Peyer's patch (tissue), 4 donors: ENCODE measurements around the gene SPATA6. TPM values are rescaled to one million over a fixed set of nuclear protein-coding genes. Genes with fewer than 3 reads are reported as not detected.
"Not testable (repeated sequence)": the region's sequence is repeated elsewhere in the genome, so short reads cannot be mapped to it uniquely, and the experiment has no call there.

Experiments used
- DNase-seq, 3 donors: peaks; one replicate each; pipeline ENCODE4 v3.0.0-alpha.2; 2017 to 2019
- H3K27ac ChIP-seq, 4 donors: fragments of 200-600 bp; sonication (generic); one replicate each; pipeline ENCODE4 v1.5.1; 2016 to 2019
- H3K27me3 ChIP-seq, 2 donors: fragments of 200-600 bp; sonication (generic); one replicate each; pipeline ENCODE4 v1.5.1; 2019
- H3K36me3 ChIP-seq, 3 donors: fragments of 200-600 bp; sonication (generic); one replicate each; pipeline ENCODE4 v1.5.1; 2016 to 2019
- H3K4me1 ChIP-seq, 4 donors: fragments of 200-600 bp; sonication (generic); one replicate each; pipeline ENCODE4 v1.5.1; 2016 to 2019
- H3K4me3 ChIP-seq, 4 donors: fragments of 200-600 bp; sonication (generic); 1 replicate in 3 of 4; 2 replicates in 1 of 4; pipeline ENCODE4 v1.5.1; 2016 to 2019; ENCODE audit warnings: mild to moderate bottlenecking in 1 of 4
- H3K9me3 ChIP-seq, 4 donors: fragments of 200-600 bp; sonication (generic); one replicate each; pipeline ENCODE4 v1.5.1; 2016 to 2019; ENCODE audit warnings: mild to moderate bottlenecking in 1 of 4
- POLR2A ChIP-seq, 2 donors: fragments of 450-650 bp; IDR thresholded peaks; one replicate each; pipeline ENCODE4 v1.5.1; 2017; ENCODE audit warnings: antibody characterized with exemption in 2 of 2, mild to moderate bottlenecking in 2 of 2, moderate library complexity in 2 of 2
- total RNA-seq, 4 donors: library from RNA; depleted of rRNA; stranded (reverse); fragments of >200 nt; gene quantifications; one replicate each; pipeline ENCODE4 v1.1.0, GENCODE V29; 2016
- TF ChIP-seq, protein P1 (sequence below), 6 experiments: fragments of 450-650 bp in 4 of 6; fragments of 200-600 bp in 2 of 6; sonication (generic) in 1 of 6; IDR thresholded peaks; one replicate each; pipeline ENCODE4 v1.5.1; 2017 to 2019; ENCODE audit warnings: antibody characterized with exemption in 6 of 6, mild to moderate bottlenecking in 3 of 6, moderate library complexity in 1 of 6

Gene SPATA6
- total RNA-seq, 4 donors from 2014 or later, result 7.7 to 34.7 (median 8.4) TPM

DNA sequence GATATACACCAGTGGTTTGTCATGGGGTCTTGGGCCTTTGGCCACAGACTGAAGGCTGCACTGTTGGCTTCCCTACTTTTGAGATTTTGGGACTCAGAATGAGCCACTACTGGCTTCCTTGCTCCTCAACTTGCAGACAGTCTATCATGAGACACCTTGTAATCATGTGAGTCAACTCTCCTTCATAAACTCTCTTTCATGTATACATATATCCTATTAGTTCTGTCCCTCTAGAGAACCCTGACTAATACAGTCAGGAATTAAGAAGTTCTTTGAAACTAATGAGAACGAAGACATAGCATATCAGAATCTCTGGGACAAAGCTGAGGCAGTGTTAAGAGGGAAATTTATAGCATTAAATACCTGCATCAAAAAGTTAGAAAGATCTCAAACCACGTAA is 138.7 kb downstream of the SPATA6 start:
- no peak for DNase-seq
- Histone ChIP-seq H3K9me3 (peaks cover 0 to 8% (median 0%) of the 10 kb centered on the region in 4 donors), H3K27ac (no peak overlapping the region), H3K4me1 (no peaks in the 10 kb centered on the region), H3K27me3 (no peaks in the 10 kb centered on the region), H3K36me3 (peaks cover 0 to 9% (median 0%) of the 10 kb centered on the region in 3 donors), H3K4me3 (no peak overlapping the region)
- TF ChIP-seq POLR2A (IDR thresholded peaks at IDR 0.05), result no peak
- TF ChIP-seq, protein P1, sequence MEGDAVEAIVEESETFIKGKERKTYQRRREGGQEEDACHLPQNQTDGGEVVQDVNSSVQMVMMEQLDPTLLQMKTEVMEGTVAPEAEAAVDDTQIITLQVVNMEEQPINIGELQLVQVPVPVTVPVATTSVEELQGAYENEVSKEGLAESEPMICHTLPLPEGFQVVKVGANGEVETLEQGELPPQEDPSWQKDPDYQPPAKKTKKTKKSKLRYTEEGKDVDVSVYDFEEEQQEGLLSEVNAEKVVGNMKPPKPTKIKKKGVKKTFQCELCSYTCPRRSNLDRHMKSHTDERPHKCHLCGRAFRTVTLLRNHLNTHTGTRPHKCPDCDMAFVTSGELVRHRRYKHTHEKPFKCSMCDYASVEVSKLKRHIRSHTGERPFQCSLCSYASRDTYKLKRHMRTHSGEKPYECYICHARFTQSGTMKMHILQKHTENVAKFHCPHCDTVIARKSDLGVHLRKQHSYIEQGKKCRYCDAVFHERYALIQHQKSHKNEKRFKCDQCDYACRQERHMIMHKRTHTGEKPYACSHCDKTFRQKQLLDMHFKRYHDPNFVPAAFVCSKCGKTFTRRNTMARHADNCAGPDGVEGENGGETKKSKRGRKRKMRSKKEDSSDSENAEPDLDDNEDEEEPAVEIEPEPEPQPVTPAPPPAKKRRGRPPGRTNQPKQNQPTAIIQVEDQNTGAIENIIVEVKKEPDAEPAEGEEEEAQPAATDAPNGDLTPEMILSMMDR (IDR thresholded peaks at IDR 0.05), result no peak

DNA sequence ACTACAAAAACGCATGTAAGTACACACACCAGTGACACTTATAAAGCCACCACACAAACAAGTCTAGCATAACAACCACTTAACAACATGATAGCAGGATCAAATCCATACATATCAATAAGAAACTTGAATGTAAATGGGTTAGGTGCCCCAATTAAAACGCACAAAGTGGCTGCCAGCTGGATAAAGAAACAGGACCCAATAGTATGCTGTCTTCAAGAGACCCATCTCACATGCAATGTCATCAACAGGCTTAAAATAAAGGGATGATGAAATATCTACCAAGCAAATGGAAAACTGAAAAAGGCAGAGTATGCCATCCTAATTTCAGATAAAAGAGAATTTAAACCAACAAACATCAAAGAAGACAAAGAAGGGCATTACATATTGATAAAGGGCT is 139.9 kb downstream of the SPATA6 start:
- no peaks in the 10 kb centered on the region for H3K27me3 ChIP-seq
- DNase-seq, result no peak
- peaks cover 0 to 9% (median 0%) of the 10 kb centered on the region in 3 donors for H3K36me3 ChIP-seq
- no peak overlapping the region for H3K4me3 ChIP-seq
- H3K9me3 ChIP-seq, result peaks cover 0 to 8% (median 0%) of the 10 kb centered on the region in 4 donors
- H3K27ac ChIP-seq, result no peak overlapping the region
- H3K4me1 ChIP-seq, result no peaks in the 10 kb centered on the region
- TF ChIP-seq, protein P1 (IDR thresholded peaks at IDR 0.05), result no peak
- TF ChIP-seq POLR2A (IDR thresholded peaks at IDR 0.05), result no peak

DNA sequence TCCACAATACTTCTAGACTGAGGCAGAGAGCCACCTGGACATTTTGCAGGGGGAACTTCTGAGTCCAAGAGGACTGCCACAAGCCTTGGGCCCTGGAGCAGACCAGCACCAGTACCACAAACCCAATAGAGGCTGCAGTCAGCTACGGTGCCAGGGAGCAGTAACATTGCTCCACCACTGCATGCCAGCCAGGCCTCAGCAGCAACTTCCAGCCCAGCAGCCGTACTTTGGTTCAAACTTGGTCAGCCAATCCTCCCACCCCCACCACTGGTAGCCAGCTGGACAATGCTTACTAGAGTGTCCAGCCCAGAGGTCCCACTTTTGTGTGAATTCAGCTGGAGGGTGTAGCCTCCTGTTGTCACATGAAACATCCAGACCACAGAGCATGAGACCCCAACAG is 142.1 kb downstream of the SPATA6 start:
- DNase-seq, result no peak

DNA sequence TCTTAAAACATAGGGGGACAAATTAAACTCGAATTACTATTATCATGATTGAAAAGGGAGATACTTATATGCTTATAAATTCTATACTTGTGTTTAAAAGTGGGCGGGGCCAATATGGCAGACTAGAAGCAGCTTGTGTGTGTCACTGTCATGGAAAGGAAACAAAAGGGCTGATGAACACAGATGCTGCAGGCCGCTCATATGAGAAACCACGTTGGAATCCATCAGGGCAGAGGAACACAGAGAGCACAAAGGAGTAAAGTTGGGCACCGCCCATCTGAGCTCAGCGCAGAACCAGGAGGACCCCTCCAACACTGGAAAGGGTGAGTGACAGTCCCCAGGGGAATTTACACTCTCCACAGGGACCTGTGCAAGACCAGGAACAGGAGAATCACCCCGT is 142.5 kb downstream of the SPATA6 start:
- no peaks in the 10 kb centered on the region for H3K27me3 ChIP-seq
- no peak overlapping the region for H3K4me3 ChIP-seq
- H3K9me3 ChIP-seq, result peaks cover 0 to 8% (median 0%) of the 10 kb centered on the region in 4 donors
- H3K36me3 ChIP-seq, result peaks cover 0 to 9% (median 0%) of the 10 kb centered on the region in 3 donors
- H3K27ac ChIP-seq, result no peak overlapping the region
- no peaks in the 10 kb centered on the region for H3K4me1 ChIP-seq
- no peak for DNase-seq
- no peak for TF ChIP-seq POLR2A (IDR thresholded peaks at IDR 0.05)
- TF ChIP-seq, protein P1 (IDR thresholded peaks at IDR 0.05), result no peak

More for the DNA sequence above, 142.1 kb downstream of the SPATA6 start:
- Histone ChIP-seq H3K27ac (no peak overlapping the region), H3K36me3 (peaks cover 0 to 9% (median 0%) of the 10 kb centered on the region in 3 donors), H3K9me3 (peaks cover 0 to 8% (median 0%) of the 10 kb centered on the region in 4 donors), H3K4me3 (no peak overlapping the region), H3K4me1 (no peaks in the 10 kb centered on the region), H3K27me3 (no peaks in the 10 kb centered on the region)
- TF ChIP-seq, protein P1 (IDR thresholded peaks at IDR 0.05), result no peak
- no peak for TF ChIP-seq POLR2A (IDR thresholded peaks at IDR 0.05)

DNA sequence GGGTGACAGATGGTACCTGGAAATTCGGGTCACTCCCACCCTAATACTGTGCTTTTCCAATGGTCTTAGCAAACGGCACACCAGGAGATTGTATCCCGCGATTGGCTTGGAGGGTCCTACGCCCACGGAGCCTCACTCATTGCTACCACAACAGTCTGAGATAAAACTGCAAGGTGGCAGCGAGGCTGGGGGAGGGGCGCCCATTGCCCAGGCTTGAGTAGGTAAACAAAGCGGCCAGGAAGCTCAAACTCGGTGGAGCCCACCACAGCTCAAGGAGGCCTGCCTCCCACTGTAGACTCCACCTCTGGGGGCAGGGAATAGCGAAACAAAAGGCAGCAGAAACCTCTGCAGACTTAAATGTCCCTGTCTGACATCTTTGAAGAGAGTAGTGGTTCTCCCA is 160.2 kb downstream of the SPATA6 start:
- not testable (repeated sequence) for H3K9me3 ChIP-seq, DNase-seq, H3K27me3 ChIP-seq

DNA sequence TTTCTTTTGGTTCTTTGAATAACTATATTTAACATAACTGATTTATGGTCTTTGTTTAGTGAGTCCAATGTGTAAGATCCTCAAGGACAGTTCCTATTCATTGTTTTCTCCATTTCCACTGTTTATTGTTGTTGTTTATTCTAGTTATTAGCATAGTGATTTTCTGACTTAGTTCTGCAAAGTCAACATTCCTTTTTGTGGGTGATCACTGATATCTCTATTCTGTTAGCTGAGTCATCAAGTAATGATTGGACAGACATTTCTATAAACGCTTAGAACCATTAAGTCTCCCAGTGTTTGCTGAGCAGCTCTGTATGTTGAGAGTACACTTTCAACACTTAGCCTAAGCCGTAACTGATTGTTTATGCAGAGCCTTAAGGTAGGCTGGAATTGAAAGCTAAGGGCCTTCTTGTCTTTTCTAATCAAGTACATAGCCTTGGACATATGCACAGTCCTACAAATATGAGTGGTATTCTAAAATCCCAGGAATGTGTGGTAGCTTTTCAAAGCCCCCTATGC is 162.4 kb downstream of the SPATA6 start:
- no peak for DNase-seq
- H3K27me3 ChIP-seq, result no peaks in the 10 kb centered on the region
- no peaks in the 10 kb centered on the region for H3K9me3 ChIP-seq

More for the DNA sequence above, 160.2 kb downstream of the SPATA6 start:
- H3K36me3 ChIP-seq, H3K4me1 ChIP-seq, H3K4me3 ChIP-seq, H3K27ac ChIP-seq: not testable (repeated sequence)

More for the DNA sequence above, 162.4 kb downstream of the SPATA6 start:
- H3K4me3 ChIP-seq, result no peak overlapping the region
- H3K4me1 ChIP-seq, result no peaks in the 10 kb centered on the region
- TF ChIP-seq, protein P1 (IDR thresholded peaks at IDR 0.05), result no peak
- no peaks in the 10 kb centered on the region for H3K36me3 ChIP-seq
- H3K27ac ChIP-seq, result no peak overlapping the region
